Iris pigment epithelial cell (primary cell): Measurements from ENCODE around the gene PRPF6.

Source experiments
- DNase-seq: peaks from one replicate; pipeline ENCODE4 v3.0.0-alpha.2; 2011; ENCODE audit warnings: low read depth

PRPF6 gene

DNA sequence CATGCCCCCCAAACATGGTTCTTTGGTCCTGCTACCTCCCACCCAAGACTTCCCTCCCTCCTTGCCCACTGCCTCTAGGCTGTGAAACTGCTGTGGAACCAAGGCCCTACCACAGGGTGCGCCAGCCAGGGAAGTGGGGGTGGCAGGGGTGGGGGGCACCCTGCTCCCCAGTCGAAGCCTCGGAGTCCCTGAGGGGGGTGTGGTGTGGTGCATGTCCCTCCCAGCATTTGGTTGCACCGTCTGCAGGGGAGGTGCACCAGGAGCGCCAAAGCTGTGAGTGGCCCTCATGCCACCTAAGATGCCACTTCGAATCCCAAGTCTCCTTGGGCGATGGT lies 96.6 kb downstream of the PRPF6 start:
- no peak for DNase-seq

DNA sequence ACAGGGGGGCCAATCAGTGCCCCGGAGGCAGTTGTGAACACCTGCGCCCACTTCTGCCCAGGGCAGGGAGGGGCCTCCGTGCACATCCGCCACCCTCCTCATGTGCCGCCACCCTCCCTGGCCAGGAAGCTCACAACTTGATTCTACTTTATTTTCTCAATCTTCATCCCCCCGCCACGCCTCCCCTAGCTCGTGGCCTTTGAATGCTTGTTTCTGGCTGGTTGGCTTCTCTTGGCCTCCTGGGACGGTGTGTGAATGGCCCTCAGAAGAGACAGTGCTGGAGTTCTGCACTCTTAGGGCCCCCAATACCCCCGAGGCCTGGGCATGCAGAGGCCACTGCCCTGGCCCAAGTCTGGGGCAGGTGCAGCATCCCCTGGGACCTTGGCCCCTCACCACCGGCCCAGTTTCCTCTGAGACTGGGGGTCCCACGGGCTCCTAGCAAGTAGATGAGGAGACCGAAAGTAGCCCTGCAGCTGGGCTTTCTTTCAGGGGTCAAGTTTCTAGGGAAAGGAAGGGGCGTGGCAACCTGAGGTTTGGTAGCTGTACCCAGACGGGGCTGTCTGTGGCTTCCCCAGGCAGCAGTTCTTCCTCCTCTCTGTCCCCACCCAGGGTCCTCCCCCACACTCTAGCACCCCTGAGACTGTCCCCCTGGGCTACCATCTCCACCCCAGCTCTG lies 97.1 kb downstream of the PRPF6 start:
- DNase-seq, result no peak

DNA sequence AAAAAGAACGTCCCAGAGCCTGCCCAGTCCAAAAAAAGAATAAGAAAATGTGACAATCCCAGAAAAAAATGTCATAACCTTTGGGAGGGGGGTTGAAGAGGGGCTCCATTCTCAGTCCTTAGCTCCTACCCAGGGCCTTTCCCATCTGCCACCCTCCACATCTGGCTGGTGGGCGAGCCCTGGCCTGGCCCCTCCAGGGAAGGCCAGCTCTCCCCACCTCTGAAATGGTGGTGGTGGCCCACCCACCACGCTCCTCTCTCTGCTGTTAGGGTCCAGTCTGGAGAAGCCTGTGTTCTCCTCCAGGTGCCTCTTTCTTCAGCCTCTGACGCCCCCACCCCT lies 98.0 kb downstream of the PRPF6 start:
- DNase-seq, result no peak

DNA sequence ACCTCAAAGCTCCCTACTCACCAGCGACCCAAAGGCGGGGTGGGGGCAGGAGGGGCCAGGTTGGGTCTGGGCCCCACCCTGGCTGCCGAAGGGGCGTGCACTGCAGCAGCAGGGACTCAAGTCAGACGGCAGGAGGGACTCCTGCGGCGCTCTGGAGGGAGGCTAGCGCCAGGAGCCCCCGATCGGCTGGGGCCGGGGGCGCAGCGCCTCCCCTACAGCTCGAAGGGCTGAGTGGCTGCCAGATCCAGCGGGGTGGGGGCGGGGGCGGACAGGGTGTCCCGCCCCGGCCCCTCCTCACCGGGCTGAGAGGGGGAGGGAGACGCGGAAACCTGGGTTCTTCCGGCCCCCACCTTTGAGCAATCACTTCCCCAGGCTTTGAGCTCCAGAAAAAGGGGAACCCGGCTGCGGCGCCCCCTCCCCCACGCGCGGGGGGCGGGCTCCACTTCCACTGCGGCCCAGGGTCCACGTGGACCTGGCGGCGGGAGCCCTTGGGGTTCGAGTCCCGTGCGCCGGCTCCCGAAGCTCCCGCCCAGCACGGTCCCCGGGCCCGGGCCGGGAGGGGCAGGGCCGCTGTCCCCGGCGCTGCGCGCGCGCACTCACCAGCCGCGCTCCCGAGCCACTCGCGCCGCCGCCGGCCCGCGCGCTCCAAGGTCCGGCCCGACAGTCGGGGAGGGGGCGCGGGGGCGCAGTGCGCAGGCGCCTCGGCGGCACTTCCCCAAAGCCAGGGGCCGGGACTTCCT lies 98.5 kb downstream of the PRPF6 start, which contains the start of gene RGS19:
Gene RGS19, minus strand, starts transcription at position 246 of the 740 bp plus-strand sequence. CDS start 2,632 bp downstream, outside the sequence.
- peak; percentile 50 for DNase-seq

DNA sequence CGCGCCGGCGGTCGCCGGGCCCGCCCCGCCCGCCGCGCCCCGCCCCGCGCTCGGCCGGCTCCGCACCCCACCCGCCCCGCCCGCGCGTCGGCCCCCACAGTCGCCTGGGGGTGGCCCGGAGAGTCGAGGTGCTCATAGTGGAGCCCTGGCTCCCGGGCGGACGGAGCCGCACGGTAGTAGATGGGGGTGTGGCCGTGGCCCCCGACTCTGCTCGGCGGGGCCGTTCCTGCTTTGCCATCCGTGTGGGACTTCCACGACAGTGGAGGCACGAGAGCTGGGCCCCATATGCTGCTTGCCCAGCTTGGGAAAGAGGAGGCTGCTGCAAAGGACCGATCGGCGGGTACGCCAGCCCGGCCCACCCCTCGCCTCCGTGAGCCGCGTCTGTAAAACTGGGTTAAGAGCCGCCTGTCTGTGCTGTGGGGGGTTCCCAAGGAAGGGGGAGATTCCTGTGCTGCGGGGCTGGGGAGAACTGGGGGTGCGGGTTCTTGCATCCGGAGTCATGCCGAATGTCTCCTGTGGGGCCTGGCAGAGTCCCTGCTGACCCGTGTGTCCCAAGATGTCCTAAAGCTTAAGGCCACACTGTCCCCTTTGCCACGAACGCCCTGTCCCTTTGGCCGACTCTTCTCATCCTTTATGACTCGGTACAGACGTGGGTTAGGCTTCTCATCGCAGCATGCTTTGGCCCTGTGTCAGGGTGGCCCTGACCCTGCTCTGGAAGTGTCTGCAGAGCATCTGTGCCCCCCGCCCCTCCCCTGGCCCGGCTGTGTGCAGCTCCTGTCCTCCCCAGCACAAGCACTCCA lies 99.3 kb downstream of the PRPF6 start, which contains the start of gene OPRL1:
Gene OPRL1, plus strand, starts transcription at position 70 of the 800 bp plus-strand sequence. CDS start 12,639 bp downstream, outside the sequence.
- DNase-seq, result peak; percentile 29

DNA sequence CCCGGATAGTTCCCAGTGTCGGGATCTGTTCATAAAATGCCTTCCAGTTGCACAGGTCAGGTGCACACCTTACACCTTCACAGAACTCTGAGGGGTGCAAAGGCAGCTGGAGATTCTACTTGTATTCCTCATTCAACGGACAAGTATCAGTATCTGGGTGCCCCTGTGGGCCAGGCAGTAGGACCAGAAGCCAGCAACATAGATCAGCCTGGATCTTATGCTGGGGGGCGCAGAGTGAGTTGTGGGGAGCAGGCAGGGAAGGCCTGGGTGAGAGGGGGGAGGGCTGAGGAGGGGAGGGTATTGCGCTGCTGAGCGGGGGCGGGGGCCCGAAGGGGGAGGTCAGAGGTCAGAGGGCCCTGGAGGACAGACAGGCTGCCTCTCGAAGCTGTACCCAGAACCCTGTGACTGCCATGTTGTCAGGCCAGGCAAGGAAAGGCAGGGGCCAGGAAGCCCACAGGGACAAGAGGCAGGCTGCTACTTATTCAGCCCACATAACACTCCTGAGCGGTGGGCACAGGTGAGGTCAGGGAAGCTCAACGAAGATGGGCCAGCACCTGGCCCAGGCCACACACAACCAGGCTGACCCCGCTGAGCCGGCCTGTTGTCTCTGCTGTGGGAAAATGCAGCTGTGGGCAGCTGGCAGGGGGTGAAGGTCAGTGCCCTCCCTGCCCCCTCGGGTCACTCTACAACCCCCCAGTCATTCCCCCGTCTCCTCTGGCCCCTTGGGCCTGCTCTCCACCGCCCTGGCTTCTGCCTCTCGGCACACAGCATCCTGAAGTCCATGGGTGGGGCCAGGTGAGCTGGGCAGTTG lies 100.1 kb downstream of the PRPF6 start:
- DNase-seq, result no peak

DNA sequence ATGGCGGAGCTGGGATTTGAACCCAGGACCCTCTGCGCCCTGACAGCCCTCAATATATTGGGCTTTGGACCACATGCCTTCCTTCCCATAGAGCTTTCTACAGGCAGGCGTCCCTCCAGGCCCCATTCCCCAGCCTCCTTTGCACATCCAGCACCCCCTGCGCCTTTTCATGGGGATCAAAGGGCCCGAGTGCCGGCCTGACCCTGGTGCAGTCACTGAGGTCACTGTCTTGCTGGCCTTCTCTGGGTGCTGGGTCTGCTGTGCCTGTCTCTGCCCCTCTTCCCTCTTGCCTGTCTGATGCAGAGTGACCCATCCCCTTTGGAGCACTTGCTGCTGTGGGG lies 100.7 kb downstream of the PRPF6 start:
- no peak for DNase-seq

DNA sequence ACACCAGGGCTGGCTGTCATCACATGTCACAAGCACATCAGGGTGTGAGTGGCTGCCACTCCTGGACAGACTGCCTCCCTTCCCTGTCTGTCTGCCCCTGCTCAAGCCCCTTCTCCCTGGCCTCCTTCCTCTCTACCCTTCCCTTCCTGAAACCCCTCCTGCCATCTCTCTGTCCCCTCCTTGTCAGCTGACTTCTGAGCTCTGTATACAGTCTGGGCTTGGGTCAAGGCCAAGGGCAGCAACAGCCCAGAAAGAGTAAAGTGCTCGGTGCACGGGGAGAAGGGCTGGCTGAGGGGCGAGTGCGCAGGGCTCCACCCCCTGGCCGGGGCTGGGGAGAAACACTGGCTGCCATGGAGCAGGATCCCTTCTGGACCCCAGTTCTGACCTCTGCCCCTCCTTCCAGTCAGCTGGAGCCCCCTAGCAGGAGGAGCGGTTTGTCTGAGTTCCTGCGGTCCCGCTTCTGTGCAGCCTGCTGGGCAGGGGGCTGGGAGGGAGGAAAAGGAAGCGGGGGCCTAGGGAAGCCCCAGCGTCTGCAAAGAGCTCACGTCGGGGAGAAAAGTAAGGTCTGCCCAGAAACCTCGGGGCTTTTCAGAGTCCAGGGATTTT lies 101.3 kb downstream of the PRPF6 start:
- no peak for DNase-seq
